ENCODE data around the gene ELP4. TPM values are rescaled to one million over a fixed set of nuclear protein-coding genes. Genes with fewer than 3 reads are reported as not detected.

ELP4 gene
- total and polyA plus RNA-seq, 9 of the 15 experiments (the other 6 are each of a cell fraction or from before 2014, with no cell fraction given): 24.1 to 60.3 (median 38.7) TPM

- TF ChIP-seq POLR2AphosphoS5 (IDR thresholded peaks at IDR 0.05; ENCODE audit: control insufficient read depth, insufficient read depth, low read depth, low read length) (no peak), NR1H2 (CRISPR knock-in tag; IDR thresholded peaks at IDR 0.05) (no peak), TCF7L2 (IDR thresholded peaks at IDR 0.05; ENCODE audit: low read depth, low read length) (no peak), ELF2 (CRISPR knock-in tag; IDR thresholded peaks at IDR 0.05) (no peak), HNRNPLL (IDR thresholded peaks at IDR 0.05; ENCODE audit: low read depth, low read length, poor library complexity, severe bottlenecking) (no peak), PHTF2 (CRISPR knock-in tag; IDR thresholded peaks at IDR 0.05) (no peak), ZNF347 (CRISPR knock-in tag; IDR thresholded peaks at IDR 0.05; ENCODE audit: low read depth) (no peak), TCF7 (IDR thresholded peaks at IDR 0.05; ENCODE audit: borderline replicate concordance) (no peak)
- TF ChIP-seq, protein P1, sequence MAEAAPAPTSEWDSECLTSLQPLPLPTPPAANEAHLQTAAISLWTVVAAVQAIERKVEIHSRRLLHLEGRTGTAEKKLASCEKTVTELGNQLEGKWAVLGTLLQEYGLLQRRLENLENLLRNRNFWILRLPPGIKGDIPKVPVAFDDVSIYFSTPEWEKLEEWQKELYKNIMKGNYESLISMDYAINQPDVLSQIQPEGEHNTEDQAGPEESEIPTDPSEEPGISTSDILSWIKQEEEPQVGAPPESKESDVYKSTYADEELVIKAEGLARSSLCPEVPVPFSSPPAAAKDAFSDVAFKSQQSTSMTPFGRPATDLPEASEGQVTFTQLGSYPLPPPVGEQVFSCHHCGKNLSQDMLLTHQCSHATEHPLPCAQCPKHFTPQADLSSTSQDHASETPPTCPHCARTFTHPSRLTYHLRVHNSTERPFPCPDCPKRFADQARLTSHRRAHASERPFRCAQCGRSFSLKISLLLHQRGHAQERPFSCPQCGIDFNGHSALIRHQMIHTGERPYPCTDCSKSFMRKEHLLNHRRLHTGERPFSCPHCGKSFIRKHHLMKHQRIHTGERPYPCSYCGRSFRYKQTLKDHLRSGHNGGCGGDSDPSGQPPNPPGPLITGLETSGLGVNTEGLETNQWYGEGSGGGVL (CRISPR knock-in tag; IDR thresholded peaks at IDR 0.05): no peak
These were observed 257.5 kb downstream of the ELP4 start (continued) for GRCh38 chr11:31767066-31767465.

GRCh38 chr11:31767685-31768084, 258.1 kb downstream of the ELP4 start:
- no peaks in the 10 kb centered on the region for H3K27me3 ChIP-seq (ENCODE audit: control insufficient read depth in 2 of 2, insufficient read depth in 2 of 2, low read length in 2 of 2)
- ChIA-PET POLR2A (interaction anchor here (0.6 kb wide), 1 partner anchor 13 kb away, joined by 3 read pairs; no protein-coding TSS in a partner anchor), CTCF (ENCODE audit: low intra/inter-chr PET ratio) (no interaction called here)
- intact Hi-C loops (cut with micrococcal nuclease) (no loop called here), in situ Hi-C loops (cut with MboI) (no loop called here)
- no peak for FAIRE-seq
- no peak overlapping the region for H3K4me2 ChIP-seq (ENCODE audit: insufficient read depth, low read length)
- H3K9ac ChIP-seq (ENCODE audit: insufficient read depth in 1 of 2, low read depth in 2 of 2, low read length in 2 of 2): no peak overlapping the region
- no peaks in the 10 kb centered on the region for H3K79me2 ChIP-seq (ENCODE audit: control insufficient read depth, insufficient read depth, low read length)
- no peak for DNase-seq (ENCODE audit: extremely low read depth in 1 of 4, low spot score in 3 of 4)
- ATAC-seq: no peak
- H3K9me3 ChIP-seq (replicated peaks; ENCODE audit: control insufficient read depth, insufficient read depth, low read depth, low read length): no peaks in the 10 kb centered on the region
- no TSS peak for BruUV-seq (replicated peaks)
- H3K4me3 ChIP-seq: no peak overlapping the region
- H4K20me1 ChIP-seq (replicated peaks; ENCODE audit: control insufficient read depth, insufficient read depth, low read length): no peaks in the 10 kb centered on the region
- no peak overlapping the region for H3K27ac ChIP-seq (ENCODE audit: extremely low read depth, low read depth, low read length)
- H3K36me3 ChIP-seq (ENCODE audit: control insufficient read depth, insufficient read depth, low read length): no peaks in the 10 kb centered on the region
- WGBS (ENCODE audit: insufficient coverage, low coverage, missing lambda C conversion rate): 42% methylated on average over 2 of the region's 2 CpGs
- H3K9me1 ChIP-seq (ENCODE audit: control insufficient read depth, insufficient read depth, low read length): no peaks in the 10 kb centered on the region
- no peaks in the 10 kb centered on the region for H3K4me1 ChIP-seq (replicated peaks in 1 of 2; ENCODE audit: control insufficient read depth in 2 of 2, insufficient read depth in 2 of 2, low read length in 2 of 2)
- no peak overlapping the region for H2AFZ ChIP-seq (ENCODE audit: low read depth, low read length)
- TF ChIP-seq HDAC8 (tag; IDR thresholded peaks at IDR 0.05): no peak
- TF ChIP-seq FOS (IDR thresholded peaks at IDR 0.05; ENCODE audit: extremely low read depth, insufficient read length): no peak
- TF ChIP-seq TGIF2 (CRISPR knock-in tag; IDR thresholded peaks at IDR 0.05): no peak
- no peak for TF ChIP-seq ZNF24 (IDR thresholded peaks at IDR 0.05)
- no peak for TF ChIP-seq ZFX (CRISPR knock-in tag; IDR thresholded peaks at IDR 0.05)
- no peak for TF ChIP-seq ILK (tag; IDR thresholded peaks at IDR 0.05; ENCODE audit: borderline replicate concordance, low read depth)
- no peak for TF ChIP-seq CREB1 (IDR thresholded peaks at IDR 0.05)
- TF ChIP-seq CREB1 (CRISPR knock-in tag; IDR thresholded peaks at IDR 0.05): no peak
- TF ChIP-seq, protein P2, sequence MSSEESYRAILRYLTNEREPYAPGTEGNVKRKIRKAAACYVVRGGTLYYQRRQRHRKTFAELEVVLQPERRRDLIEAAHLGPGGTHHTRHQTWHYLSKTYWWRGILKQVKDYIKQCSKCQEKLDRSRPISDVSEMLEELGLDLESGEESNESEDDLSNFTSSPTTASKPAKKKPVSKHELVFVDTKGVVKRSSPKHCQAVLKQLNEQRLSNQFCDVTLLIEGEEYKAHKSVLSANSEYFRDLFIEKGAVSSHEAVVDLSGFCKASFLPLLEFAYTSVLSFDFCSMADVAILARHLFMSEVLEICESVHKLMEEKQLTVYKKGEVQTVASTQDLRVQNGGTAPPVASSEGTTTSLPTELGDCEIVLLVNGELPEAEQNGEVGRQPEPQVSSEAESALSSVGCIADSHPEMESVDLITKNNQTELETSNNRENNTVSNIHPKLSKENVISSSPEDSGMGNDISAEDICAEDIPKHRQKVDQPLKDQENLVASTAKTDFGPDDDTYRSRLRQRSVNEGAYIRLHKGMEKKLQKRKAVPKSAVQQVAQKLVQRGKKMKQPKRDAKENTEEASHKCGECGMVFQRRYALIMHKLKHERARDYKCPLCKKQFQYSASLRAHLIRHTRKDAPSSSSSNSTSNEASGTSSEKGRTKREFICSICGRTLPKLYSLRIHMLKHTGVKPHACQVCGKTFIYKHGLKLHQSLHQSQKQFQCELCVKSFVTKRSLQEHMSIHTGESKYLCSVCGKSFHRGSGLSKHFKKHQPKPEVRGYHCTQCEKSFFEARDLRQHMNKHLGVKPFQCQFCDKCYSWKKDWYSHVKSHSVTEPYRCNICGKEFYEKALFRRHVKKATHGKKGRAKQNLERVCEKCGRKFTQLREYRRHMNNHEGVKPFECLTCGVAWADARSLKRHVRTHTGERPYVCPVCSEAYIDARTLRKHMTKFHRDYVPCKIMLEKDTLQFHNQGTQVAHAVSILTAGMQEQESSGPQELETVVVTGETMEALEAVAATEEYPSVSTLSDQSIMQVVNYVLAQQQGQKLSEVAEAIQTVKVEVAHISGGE (CRISPR knock-in tag; IDR thresholded peaks at IDR 0.05): no peak

Measured in K562 (cell line).